Keratinocyte (primary cell): ENCODE measurements around the gene ABHD5. TPM values are rescaled to one million over a fixed set of nuclear protein-coding genes. Genes with fewer than 3 reads are reported as not detected.
A peak's percentile ranks its signal among the peaks of the same experiment; 100 is the strongest.

Experiments used
- DNase-seq: peaks from one replicate; pipeline ENCODE4 v3.0.0-alpha.2; 2011; ENCODE audit warnings: low read depth, missing footprints, low spot score
- FAIRE-seq: peaks from 2 replicates; lab custom pipeline; 2011; peaks lifted over from hg19 to GRCh38; lab: Jason Lieb, UNC
- H2AFZ ChIP-seq: 2 replicates; pipeline ENCODE4 v1.6.0; 2012; ENCODE audit warnings: low read length, control low read depth, inconsistent platforms; ENCODE audit not compliant: control insufficient read depth
- H3K27ac ChIP-seq: 2 replicates; pipeline ENCODE4 v1.5.1; 2011; ENCODE audit warnings: low read length; ENCODE audit not compliant: control insufficient read depth, insufficient read depth
- H3K27me3 ChIP-seq: 3 replicates; pipeline ENCODE4 v1.6.0; 2011; ENCODE audit warnings: low read length; ENCODE audit not compliant: control insufficient read depth, insufficient read depth; ENCODE audit errors: extremely low read depth
- H3K36me3 ChIP-seq, 2 experiments: 2 replicates in 1 of 2; 3 replicates in 1 of 2; pipeline ENCODE4 v1.5.1; 2011; ENCODE audit warnings: low read length in 2 of 2, mild to moderate bottlenecking in 1 of 2; ENCODE audit not compliant: control insufficient read depth in 2 of 2, insufficient read depth in 2 of 2; ENCODE audit errors: extremely low read depth in 1 of 2
- H3K4me1 ChIP-seq: 3 replicates; pipeline ENCODE4 v1.5.1; 2011; ENCODE audit warnings: low read length; ENCODE audit not compliant: control insufficient read depth, insufficient read depth; ENCODE audit errors: extremely low read depth
- H3K4me2 ChIP-seq: 3 replicates; pipeline ENCODE4 v1.6.0; 2011; ENCODE audit warnings: low read depth, low read length; ENCODE audit not compliant: control insufficient read depth, insufficient read depth; ENCODE audit errors: extremely low read depth
- H3K4me3 ChIP-seq, 3 experiments: fragments of 200-600 bp in 1 of 3; sonication (generic) in 1 of 3; 2 replicates in 2 of 3; 3 replicates in 1 of 3; pipeline ENCODE4 v1.5.1; 2011 to 2016; ENCODE audit warnings: low read length in 3 of 3, mild to moderate bottlenecking in 3 of 3, control low read depth in 2 of 3, inconsistent platforms in 1 of 3, low read depth in 1 of 3, mixed read lengths in 1 of 3, mixed run types in 1 of 3, moderate library complexity in 1 of 3; ENCODE audit not compliant: control insufficient read depth in 2 of 3, insufficient read depth in 2 of 3; ENCODE audit errors: extremely low read depth in 1 of 3
- H3K79me2 ChIP-seq: 2 replicates; pipeline ENCODE4 v1.6.0; 2012; ENCODE audit warnings: low read length; ENCODE audit not compliant: control insufficient read depth, insufficient read depth
- H3K9ac ChIP-seq: 3 replicates; pipeline ENCODE4 v1.6.0; 2011; ENCODE audit warnings: low read length; ENCODE audit not compliant: control insufficient read depth, insufficient read depth; ENCODE audit errors: extremely low read depth
- H3K9me1 ChIP-seq: 3 replicates; pipeline ENCODE4 v1.6.0; 2011; ENCODE audit warnings: low read length; ENCODE audit not compliant: control insufficient read depth, insufficient read depth; ENCODE audit errors: extremely low read depth
- H3K9me3 ChIP-seq: 2 replicates; pipeline ENCODE4 v1.5.1; 2012; ENCODE audit warnings: low read depth, low read length; ENCODE audit not compliant: control insufficient read depth
- H4K20me1 ChIP-seq: 3 replicates; pipeline ENCODE4 v1.6.0; 2011; ENCODE audit warnings: low read length; ENCODE audit not compliant: control insufficient read depth, insufficient read depth; ENCODE audit errors: extremely low read depth
- EZH2 ChIP-seq: IDR thresholded peaks from one replicate; pipeline ENCODE4 v1.6.1; 2012; ENCODE audit warnings: inconsistent platforms, mild to moderate bottlenecking, low read length, moderate library complexity
- dilution Hi-C: fragments of 300-500 bp; cut with MboI; formaldehyde crosslinking; loops from one replicate; pipeline ENCODE4 v1.7.0; 2020; ENCODE audit warnings: low sequenced_read_pairs; ENCODE audit not compliant: extremely low pct_ligation_motif_present
- polyA plus RNA-seq, 5 experiments: library from polyadenylated mRNA; depleted of rRNA in 3 of 5; stranded (reverse) in 3 of 5; stranded (forward) in 1 of 5; unstranded in 1 of 5; fragments of >200 nt; gene quantifications; 1 replicate in 1 of 5; 2 replicates in 3 of 5; 3 replicates in 1 of 5; pipeline versions ENCODE4 v1.2.1 to v1.2.3, GENCODE V29; 2011 to 2012; ENCODE audit warnings: missing spikeins in 2 of 5, low read depth in 1 of 5, low replicate concordance in 1 of 5
- TF ChIP-seq, protein P1 (sequence below), 3 experiments: IDR thresholded peaks in 1 of 3; conservative IDR thresholded peaks in 1 of 3; optimal IDR thresholded peaks in 1 of 3; 2 replicates in 2 of 3; 3 replicates in 1 of 3; pipeline versions ENCODE3 to v1.5.1; 2011; ENCODE audit warnings: low read length in 3 of 3, mild to moderate bottlenecking in 3 of 3, moderate library complexity in 2 of 3, control low read depth in 1 of 3, inconsistent platforms in 1 of 3; ENCODE audit not compliant: insufficient read depth in 2 of 3; ENCODE audit errors: extremely low read depth in 1 of 3

Gene ABHD5
- polyA plus RNA-seq, 1 donor (not counting 4 experiments of a cell fraction or from before 2014, with no cell fraction given), result 26.8 TPM

DNA sequence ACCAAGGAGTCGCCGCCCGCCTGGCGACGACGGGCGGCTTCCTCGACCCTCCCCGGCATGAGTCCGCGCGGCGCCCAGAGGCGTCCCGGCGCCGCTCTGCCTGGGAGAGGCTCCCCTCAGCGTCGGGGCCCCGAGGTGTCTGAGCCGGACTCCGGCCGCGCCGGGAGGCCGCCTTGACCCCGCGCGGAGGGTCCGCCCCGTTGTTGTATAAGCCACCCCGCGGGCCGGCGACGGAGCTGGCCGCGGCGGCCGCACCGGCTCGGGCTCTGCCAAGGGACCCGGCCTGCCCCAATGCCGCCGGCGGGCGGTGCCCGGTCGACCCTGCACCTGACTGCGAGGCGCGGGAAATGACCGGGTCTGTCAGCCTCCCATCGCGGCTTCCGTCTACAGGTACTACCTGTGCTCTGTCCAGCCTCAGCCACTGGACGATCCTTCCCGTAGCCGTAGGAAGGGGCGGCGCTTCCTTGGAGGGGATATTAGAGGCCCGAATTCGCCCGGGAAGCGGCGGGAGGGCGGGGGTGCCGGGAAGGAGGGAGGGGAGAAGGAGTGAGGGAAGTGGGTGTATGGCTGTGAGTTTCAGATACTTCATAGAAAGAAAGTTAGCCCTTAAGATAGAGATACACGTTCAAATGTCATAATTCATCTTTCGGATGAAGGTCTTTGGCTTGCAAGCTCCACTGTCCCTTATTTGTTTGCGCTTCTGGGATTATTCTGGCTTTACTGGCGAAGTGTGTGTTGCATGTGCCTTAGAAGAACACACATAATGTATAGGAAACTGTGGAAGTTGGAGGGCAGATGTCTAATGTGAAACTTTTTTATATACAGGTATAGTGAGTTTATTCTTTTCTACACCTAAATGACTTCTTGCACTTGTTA, 620 bp downstream of the ABHD5 start:
- peaks cover 37% of the 10 kb centered on the region for H3K4me1 ChIP-seq
- peak overlapping the region; percentile 80 for H3K9ac ChIP-seq

DNA sequence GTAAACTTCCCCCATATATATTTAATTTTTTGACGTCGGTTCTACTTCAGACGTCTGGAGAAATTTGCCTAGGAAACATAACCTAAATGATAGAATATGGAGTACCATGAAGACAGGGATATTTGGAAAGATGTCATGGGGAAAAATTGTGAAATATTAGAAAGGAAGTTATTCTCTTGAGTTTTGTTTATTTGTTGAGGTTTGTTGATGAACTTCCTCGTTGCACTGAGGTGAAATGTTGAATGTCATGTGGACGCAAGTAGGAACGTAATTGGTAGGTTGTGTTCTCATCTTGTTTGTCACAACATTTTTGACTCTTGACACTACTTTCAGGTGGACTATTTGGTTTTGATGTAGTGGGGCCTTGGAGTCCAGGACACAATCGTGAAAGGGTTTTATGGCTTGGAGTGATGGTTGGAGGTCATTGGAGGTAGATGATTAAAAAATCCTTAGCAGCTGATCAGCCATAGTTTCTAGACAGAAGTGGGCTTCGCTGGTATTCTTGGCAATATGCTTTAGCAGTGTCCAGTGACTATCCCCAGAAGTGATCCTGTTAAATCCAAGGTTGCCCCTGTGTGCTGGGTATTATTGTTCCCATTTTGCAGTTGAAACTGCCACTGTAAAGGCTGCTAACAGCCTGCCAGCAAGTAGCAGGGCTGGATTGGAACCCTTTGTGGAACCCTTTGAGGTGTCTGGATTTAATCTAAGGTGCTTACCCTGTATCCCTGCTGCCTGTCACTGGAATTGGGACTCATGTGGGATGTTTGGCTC, 1.5 kb downstream of the ABHD5 start:
- H3K27me3 ChIP-seq, result no peaks in the 10 kb centered on the region
- H3K9me1 ChIP-seq, result no peaks in the 10 kb centered on the region
- peak overlapping the region in 2 of 3 experiments; percentile 77 to 87 for H3K4me3 ChIP-seq
- DNase-seq, result no peak
- TF ChIP-seq, protein P1, sequence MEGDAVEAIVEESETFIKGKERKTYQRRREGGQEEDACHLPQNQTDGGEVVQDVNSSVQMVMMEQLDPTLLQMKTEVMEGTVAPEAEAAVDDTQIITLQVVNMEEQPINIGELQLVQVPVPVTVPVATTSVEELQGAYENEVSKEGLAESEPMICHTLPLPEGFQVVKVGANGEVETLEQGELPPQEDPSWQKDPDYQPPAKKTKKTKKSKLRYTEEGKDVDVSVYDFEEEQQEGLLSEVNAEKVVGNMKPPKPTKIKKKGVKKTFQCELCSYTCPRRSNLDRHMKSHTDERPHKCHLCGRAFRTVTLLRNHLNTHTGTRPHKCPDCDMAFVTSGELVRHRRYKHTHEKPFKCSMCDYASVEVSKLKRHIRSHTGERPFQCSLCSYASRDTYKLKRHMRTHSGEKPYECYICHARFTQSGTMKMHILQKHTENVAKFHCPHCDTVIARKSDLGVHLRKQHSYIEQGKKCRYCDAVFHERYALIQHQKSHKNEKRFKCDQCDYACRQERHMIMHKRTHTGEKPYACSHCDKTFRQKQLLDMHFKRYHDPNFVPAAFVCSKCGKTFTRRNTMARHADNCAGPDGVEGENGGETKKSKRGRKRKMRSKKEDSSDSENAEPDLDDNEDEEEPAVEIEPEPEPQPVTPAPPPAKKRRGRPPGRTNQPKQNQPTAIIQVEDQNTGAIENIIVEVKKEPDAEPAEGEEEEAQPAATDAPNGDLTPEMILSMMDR (optimal IDR thresholded peaks at IDR 0.05 in 1 of 3, IDR thresholded peaks at IDR 0.05 in 1 of 3, conservative IDR thresholded peaks at IDR 0.05 in 1 of 3; ENCODE audit: extremely low read depth in 1 of 3, insufficient read depth in 2 of 3, low read length in 3 of 3), result no peak
- TF ChIP-seq EZH2, result no peak
- H3K4me1 ChIP-seq, result peaks cover 37% of the 10 kb centered on the region
- H3K4me2 ChIP-seq, result peak overlapping the region; percentile 94
- H2AFZ ChIP-seq, result no peak overlapping the region
- H3K9ac ChIP-seq, result peak overlapping the region; percentile 80
- FAIRE-seq, result no peak
- no peaks in the 10 kb centered on the region for H3K36me3 ChIP-seq
- H3K79me2 ChIP-seq, result peaks cover 27% of the 10 kb centered on the region
- H4K20me1 ChIP-seq, result no peaks in the 10 kb centered on the region
- peak overlapping the region; percentile 75 for H3K27ac ChIP-seq
- no peaks in the 10 kb centered on the region for H3K9me3 ChIP-seq
- dilution Hi-C loops, result no loop called here

More for the DNA sequence above, 620 bp downstream of the ABHD5 start:
- no peak for FAIRE-seq
- Histone ChIP-seq H3K36me3 (no peaks in the 10 kb centered on the region), H3K4me3 (peak overlapping the region; percentile 61 to 87 (median 77)), H3K9me1 (no peaks in the 10 kb centered on the region), H4K20me1 (no peaks in the 10 kb centered on the region), H2AFZ (peak overlapping the region; percentile 83), H3K4me2 (peak overlapping the region; percentile 94), H3K9me3 (no peaks in the 10 kb centered on the region), H3K27ac (peak overlapping the region; percentile 74), H3K79me2 (peaks cover 23% of the 10 kb centered on the region), H3K27me3 (no peaks in the 10 kb centered on the region)
- dilution Hi-C loops, result no loop called here
- TF ChIP-seq, protein P1 (optimal IDR thresholded peaks at IDR 0.05 in 1 of 3, IDR thresholded peaks at IDR 0.05 in 1 of 3, conservative IDR thresholded peaks at IDR 0.05 in 1 of 3; ENCODE audit: extremely low read depth in 1 of 3, insufficient read depth in 2 of 3, low read length in 3 of 3), result no peak
- no peak for TF ChIP-seq EZH2
- DNase-seq, result no peak
